B cell (primary cell): ENCODE results near the gene LRRC4C.

ENCODE experiments used
- EZH2 ChIP-seq: IDR thresholded peaks from 2 replicates; pipeline ENCODE4 v1.6.1; 2012; ENCODE audit warnings: borderline replicate concordance, low read depth, mild to moderate bottlenecking, moderate library complexity, low read length; ENCODE audit not compliant: insufficient read depth, poor library complexity, severe bottlenecking
- TF ChIP-seq, protein P1 (sequence below): fragments of 200-600 bp; IDR thresholded peaks from one replicate; pipeline ENCODE4 v1.8.0; 2022; ENCODE audit warnings: antibody characterized with exemption, mild to moderate bottlenecking

DNA sequence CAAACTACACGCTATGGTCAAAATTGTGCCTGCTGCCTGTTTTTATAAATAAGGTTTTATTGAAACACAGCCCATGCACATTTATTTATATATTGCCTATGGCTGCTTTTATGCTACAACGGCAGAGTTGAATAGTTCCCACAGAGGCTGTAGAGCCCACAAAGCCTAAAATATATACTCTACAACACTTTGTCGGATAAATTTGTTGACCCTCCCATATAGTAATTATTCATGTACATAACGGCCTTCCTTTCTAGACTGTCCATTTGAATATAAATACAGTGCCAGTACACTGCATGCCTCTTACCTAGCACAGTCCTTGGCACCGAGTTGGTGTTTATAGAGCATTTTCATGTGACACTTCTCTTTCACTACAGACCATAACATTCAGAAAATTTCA lies 314.0 kb downstream of the LRRC4C start:
- TF ChIP-seq, protein P1, sequence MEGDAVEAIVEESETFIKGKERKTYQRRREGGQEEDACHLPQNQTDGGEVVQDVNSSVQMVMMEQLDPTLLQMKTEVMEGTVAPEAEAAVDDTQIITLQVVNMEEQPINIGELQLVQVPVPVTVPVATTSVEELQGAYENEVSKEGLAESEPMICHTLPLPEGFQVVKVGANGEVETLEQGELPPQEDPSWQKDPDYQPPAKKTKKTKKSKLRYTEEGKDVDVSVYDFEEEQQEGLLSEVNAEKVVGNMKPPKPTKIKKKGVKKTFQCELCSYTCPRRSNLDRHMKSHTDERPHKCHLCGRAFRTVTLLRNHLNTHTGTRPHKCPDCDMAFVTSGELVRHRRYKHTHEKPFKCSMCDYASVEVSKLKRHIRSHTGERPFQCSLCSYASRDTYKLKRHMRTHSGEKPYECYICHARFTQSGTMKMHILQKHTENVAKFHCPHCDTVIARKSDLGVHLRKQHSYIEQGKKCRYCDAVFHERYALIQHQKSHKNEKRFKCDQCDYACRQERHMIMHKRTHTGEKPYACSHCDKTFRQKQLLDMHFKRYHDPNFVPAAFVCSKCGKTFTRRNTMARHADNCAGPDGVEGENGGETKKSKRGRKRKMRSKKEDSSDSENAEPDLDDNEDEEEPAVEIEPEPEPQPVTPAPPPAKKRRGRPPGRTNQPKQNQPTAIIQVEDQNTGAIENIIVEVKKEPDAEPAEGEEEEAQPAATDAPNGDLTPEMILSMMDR, result no peak
- no peak for TF ChIP-seq EZH2
